Measurements from ENCODE around the gene GCNT2.
"Not testable (repeated sequence)": the region's sequence is repeated elsewhere in the genome, so short reads cannot be mapped to it uniquely, and the experiment has no call there.

GRCh38 chr6:10665595-10665994, 144.4 kb downstream of the GCNT2 start:
- TF ChIP-seq CTCF (conservative IDR thresholded peaks at IDR 0.05; ENCODE audit: low read depth, low read length); EZH2 (IDR thresholded peaks at IDR 0.05; ENCODE audit: low read length, unreplicated experiment): not testable (repeated sequence)
